Activated CD8-positive, alpha-beta T cell treated with anti-CD3 and anti-CD28 coated beads for 36 hours (primary cell): ENCODE results near the gene PHTF1. TPM values are rescaled to one million over a fixed set of nuclear protein-coding genes. Genes with fewer than 3 reads are reported as not detected.

Experiments
- ATAC-seq: fragments of 200-7000 bp; cut with Tn5 transposase; one replicate; pipeline ENCODE4 v1.10.0; 2021; ENCODE audit warnings: mild to moderate bottlenecking, moderate library complexity
- CTCF ChIA-PET: fragments of 350-600 bp; sonication (Branson Sonifier 250); formaldehyde crosslinking; loops from one replicate; lab custom pipeline; 2021; ENCODE audit warnings: antibody characterized with exemption; lab: Charles Lee
- POLR2A ChIA-PET: fragments of 350-600 bp; sonication (Branson Sonifier 250); formaldehyde crosslinking; loops from one replicate; lab custom pipeline; 2021; ENCODE audit warnings: antibody characterized with exemption; lab: Charles Lee
- DNase-seq: peaks from one replicate; pipeline ENCODE4 v3.0.0-alpha.2; 2020
- H3K27ac Mint-ChIP-seq: one replicate; pipeline ENCODE4 v1.8.0; 2021; ENCODE audit warnings: mild to moderate bottlenecking, mixed read lengths
- H3K27me3 Mint-ChIP-seq: one replicate; pipeline ENCODE4 v1.8.0; 2021; ENCODE audit warnings: mixed read lengths
- H3K36me3 Mint-ChIP-seq: one replicate; pipeline ENCODE4 v1.8.0; 2021; ENCODE audit warnings: low read depth, mixed read lengths
- H3K4me1 Mint-ChIP-seq: one replicate; pipeline ENCODE4 v1.8.0; 2021; ENCODE audit warnings: low read depth, mixed read lengths
- H3K4me3 Mint-ChIP-seq: one replicate; pipeline ENCODE4 v1.8.0; 2021; ENCODE audit warnings: mild to moderate bottlenecking, moderate library complexity, mixed read lengths
- H3K9me3 Mint-ChIP-seq: one replicate; pipeline ENCODE4 v1.8.0; 2021; ENCODE audit warnings: mixed read lengths
- intact Hi-C: fragments of 100-400 bp; cut with micrococcal nuclease; formaldehyde crosslinking; loops from one replicate; pipeline ENCODE4 v1.10.0; 2022
- total RNA-seq, 2 experiments: library from RNA; stranded (reverse); gene quantifications; one replicate each; pipeline ENCODE4 v1.2.3, GENCODE V29; 2021
- TF ChIP-seq, protein P1 (sequence below): fragments of 200-600 bp; IDR thresholded peaks from one replicate; pipeline ENCODE4 v1.8.0; 2022; ENCODE audit warnings: antibody characterized with exemption, mild to moderate bottlenecking

The PHTF1 gene
- total RNA-seq, 2 experiments from 2014 or later: 13.1 to 14.4 TPM

DNA sequence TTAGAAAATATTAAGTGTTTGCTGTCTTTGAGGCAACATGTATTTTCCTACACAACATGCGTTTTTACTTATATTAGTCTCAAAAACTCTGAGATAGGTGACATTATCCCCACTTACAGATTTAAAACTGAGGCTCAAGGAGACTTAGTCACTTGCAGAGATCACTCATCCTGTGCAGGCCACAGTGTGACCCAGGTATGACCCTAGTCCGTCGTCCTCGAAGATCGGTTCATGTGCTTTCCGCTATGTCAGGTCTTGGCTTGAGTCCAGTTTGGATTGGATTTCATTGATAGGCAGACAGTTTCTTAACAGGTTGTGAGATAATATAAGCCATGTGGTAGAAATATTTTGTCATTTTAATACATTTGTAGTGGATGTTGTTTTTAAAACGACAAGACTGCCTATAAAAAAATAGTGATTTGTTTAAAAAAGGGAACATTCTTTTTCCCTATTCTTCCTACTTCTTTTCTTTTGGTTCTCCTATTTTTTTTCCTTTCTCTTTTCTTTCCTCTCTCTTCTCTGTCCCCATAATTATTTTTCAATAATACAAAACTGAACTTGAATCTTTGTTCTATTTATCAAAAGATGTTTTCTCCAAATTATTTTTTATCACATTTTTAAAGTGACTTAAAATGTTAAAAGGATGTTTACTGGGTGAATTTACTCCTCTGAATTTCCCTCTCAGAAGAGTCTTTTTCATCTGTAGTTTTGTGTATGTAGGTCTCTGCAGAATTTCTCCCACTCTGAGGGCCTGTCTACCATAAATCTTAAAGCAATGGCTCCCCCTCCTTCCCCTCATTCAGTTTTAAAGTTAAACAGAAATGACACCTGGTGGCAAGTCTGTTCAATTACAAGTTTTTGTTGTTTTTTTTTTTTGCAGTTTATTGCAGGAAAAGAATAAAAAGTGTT lies 81.8 kb downstream of the PHTF1 start:
- TF ChIP-seq, protein P1, sequence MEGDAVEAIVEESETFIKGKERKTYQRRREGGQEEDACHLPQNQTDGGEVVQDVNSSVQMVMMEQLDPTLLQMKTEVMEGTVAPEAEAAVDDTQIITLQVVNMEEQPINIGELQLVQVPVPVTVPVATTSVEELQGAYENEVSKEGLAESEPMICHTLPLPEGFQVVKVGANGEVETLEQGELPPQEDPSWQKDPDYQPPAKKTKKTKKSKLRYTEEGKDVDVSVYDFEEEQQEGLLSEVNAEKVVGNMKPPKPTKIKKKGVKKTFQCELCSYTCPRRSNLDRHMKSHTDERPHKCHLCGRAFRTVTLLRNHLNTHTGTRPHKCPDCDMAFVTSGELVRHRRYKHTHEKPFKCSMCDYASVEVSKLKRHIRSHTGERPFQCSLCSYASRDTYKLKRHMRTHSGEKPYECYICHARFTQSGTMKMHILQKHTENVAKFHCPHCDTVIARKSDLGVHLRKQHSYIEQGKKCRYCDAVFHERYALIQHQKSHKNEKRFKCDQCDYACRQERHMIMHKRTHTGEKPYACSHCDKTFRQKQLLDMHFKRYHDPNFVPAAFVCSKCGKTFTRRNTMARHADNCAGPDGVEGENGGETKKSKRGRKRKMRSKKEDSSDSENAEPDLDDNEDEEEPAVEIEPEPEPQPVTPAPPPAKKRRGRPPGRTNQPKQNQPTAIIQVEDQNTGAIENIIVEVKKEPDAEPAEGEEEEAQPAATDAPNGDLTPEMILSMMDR: peak; percentile 81
- H3K36me3 Mint-ChIP-seq: no peaks in the 10 kb centered on the region
- H3K9me3 Mint-ChIP-seq: no peaks in the 10 kb centered on the region
- H3K27me3 Mint-ChIP-seq: no peaks in the 10 kb centered on the region
- H3K27ac Mint-ChIP-seq: no peak overlapping the region
- intact Hi-C loops: loop anchor here (2.0 kb wide), 1 partner anchor 537 kb away; no protein-coding TSS in a partner anchor
- H3K4me1 Mint-ChIP-seq: no peaks in the 10 kb centered on the region
- ATAC-seq: no peak
- DNase-seq: no peak
- ChIA-PET CTCF (interaction anchor here (0.6 to 1.5 kb wide), 4 partner anchors 101 to 538 kb away, joined by 3 to 7 read pairs (median 4); no protein-coding TSS in a partner anchor), POLR2A (no interaction called here)
- no peak overlapping the region for H3K4me3 Mint-ChIP-seq

DNA sequence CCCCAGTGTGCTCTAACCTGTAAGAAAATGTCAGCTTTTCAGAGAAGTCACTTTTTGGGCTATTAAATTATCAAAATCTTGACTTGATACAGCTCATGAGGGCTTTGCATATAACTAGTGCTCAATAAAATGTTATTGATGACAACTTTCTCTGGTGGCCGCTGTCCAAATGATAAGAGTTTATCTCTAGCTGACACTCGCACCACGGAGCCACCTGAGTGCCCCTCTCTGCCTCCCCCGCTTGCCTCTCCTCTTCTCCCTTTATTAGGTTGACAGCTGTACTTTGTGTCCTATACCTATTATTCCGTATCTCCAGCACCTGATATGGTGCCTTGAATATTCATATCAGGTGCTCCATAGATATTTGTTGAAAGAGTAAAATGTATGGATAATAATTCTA lies 82.8 kb downstream of the PHTF1 start:
- intact Hi-C loops: no loop called here
- no peaks in the 10 kb centered on the region for H3K27me3 Mint-ChIP-seq
- H3K36me3 Mint-ChIP-seq: no peaks in the 10 kb centered on the region
- no peaks in the 10 kb centered on the region for H3K9me3 Mint-ChIP-seq
- DNase-seq: no peak
- H3K4me1 Mint-ChIP-seq: no peaks in the 10 kb centered on the region
- ATAC-seq: no peak
- TF ChIP-seq, protein P1: no peak
- POLR2A ChIA-PET: no interaction called here
- no peak overlapping the region for H3K4me3 Mint-ChIP-seq
- CTCF ChIA-PET: interaction anchor here (1.1 to 1.5 kb wide), 2 partner anchors 537 to 539 kb away, joined by 3 to 7 read pairs; no protein-coding TSS in a partner anchor
- no peak overlapping the region for H3K27ac Mint-ChIP-seq

DNA sequence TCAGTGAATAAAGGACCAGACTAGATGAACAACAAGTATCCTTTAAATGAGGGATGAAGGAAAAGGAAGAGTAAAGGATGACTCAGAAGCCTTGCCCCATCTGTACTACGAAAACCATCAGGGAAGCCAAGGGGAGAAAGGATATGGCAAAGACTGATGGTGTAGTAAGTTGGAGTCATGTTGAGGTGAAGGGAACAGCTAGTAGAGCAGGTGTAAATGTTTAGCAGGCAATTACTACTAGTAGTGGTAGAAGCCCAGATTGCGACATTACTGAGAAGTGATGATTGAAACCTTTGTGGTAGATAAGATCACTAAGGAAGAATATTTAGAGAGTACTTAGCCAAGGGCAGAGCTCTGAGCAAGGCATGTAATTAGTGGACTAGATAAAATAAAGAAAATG lies 84.0 kb downstream of the PHTF1 start:
- Mint-ChIP-seq H3K4me3 (no peak overlapping the region), H3K27ac (no peak overlapping the region), H3K4me1 (no peaks in the 10 kb centered on the region), H3K27me3 (no peaks in the 10 kb centered on the region), H3K36me3 (no peaks in the 10 kb centered on the region), H3K9me3 (no peaks in the 10 kb centered on the region)
- intact Hi-C loops: no loop called here
- DNase-seq (no peak), ATAC-seq (no peak)
- ChIA-PET CTCF (no interaction called here), POLR2A (no interaction called here)
- TF ChIP-seq, protein P1: no peak

DNA sequence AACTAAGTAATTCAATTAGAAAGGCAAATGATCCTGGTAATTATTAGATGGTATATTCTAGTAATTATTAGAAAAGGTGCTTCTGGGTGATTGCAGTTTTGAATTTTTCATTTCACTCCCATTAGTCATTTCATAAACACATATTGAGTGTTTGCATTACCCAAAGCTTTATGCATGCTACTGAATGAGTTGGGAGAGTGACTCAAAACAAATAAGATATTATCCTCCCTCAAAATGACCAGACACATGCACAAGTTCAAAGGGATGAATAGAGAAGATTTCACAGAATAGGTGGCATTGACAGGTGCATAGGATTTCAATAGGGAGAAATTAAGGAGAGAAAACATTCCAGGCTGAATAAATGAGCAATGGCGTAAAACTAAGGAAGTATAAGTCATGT lies 84.7 kb downstream of the PHTF1 start:
- H3K4me3 Mint-ChIP-seq: no peak overlapping the region
- H3K27ac Mint-ChIP-seq: no peak overlapping the region
- POLR2A ChIA-PET: no interaction called here
- H3K36me3 Mint-ChIP-seq: no peaks in the 10 kb centered on the region
- H3K27me3 Mint-ChIP-seq: no peaks in the 10 kb centered on the region
- intact Hi-C loops: no loop called here
- ATAC-seq (no peak), DNase-seq (no peak)
- TF ChIP-seq, protein P1: no peak
- H3K4me1 Mint-ChIP-seq: no peaks in the 10 kb centered on the region
- CTCF ChIA-PET: no interaction called here
- no peaks in the 10 kb centered on the region for H3K9me3 Mint-ChIP-seq

DNA sequence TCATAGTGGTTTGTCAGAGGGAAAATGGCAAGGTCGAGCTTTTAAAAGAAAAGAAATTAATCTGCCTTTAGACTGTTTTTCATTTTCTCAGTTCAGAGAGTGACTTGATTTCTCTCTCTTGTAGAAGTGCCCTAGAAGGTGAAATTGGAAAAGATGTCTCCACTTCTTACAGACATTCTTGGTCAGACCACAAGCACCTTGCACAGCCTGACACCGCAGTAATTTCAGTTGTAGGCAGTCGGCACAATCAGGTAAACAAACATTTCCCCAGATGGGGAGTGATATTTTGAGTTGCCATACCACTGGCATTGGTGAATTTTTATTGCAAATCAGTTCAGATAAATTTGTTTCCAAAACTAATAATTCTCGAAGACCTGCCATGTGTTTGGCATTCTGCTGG lies 86.8 kb downstream of the PHTF1 start:
- CTCF ChIA-PET: no interaction called here
- POLR2A ChIA-PET: no interaction called here
- no peak overlapping the region for H3K4me3 Mint-ChIP-seq
- intact Hi-C loops: no loop called here
- no peak for DNase-seq
- no peaks in the 10 kb centered on the region for H3K4me1 Mint-ChIP-seq
- H3K27me3 Mint-ChIP-seq: peaks cover 1% of the 10 kb centered on the region
- no peaks in the 10 kb centered on the region for H3K36me3 Mint-ChIP-seq
- TF ChIP-seq, protein P1: no peak
- H3K9me3 Mint-ChIP-seq: no peaks in the 10 kb centered on the region
- no peak for ATAC-seq
- no peak overlapping the region for H3K27ac Mint-ChIP-seq
